GM18511 (cell line): ENCODE data around the gene VGLL2.

Source experiments
- ATAC-seq: cut with Tn5 transposase; IDR thresholded peaks from one replicate; pipeline ENCODE4 v1.9.1; 2021; ENCODE audit warnings: mild to moderate bottlenecking, moderate library complexity; ENCODE audit not compliant: unreplicated experiment

Gene VGLL2

DNA sequence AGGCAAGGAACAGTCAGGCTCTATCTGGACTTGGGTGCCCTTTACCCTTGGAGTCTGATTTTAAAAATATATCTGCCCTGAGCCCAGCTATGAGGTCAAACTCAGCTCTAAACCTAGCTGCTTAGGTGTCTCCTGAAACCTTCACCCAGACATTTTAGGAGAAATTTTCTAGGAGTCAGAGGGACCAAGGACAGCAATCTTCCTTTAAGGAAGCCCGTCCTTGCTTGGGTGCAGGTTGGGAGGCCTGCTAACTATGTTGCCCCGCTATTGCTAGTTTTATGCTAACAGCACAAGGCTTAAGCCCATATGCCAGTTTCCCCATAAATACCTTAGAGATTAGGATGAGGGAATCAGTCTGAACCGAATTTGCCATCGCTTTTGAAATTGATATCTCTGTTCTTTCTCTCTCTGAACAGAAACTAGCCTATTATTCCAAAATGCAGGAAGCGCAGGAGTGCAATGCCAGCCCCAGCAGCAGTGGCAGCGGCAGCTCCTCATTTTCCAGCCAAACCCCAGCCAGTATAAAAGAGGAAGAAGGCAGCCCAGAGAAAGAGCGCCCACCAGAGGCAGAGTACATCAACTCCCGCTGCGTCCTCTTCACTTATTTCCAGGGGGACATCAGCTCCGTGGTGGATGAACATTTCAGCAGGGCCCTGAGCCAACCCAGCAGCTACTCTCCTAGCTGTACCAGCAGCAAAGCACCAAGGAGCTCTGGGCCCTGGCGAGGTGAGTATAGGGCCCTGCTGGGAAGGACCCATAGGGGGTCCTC lies 2.6 kb downstream of the VGLL2 start:
- no peak for ATAC-seq

DNA sequence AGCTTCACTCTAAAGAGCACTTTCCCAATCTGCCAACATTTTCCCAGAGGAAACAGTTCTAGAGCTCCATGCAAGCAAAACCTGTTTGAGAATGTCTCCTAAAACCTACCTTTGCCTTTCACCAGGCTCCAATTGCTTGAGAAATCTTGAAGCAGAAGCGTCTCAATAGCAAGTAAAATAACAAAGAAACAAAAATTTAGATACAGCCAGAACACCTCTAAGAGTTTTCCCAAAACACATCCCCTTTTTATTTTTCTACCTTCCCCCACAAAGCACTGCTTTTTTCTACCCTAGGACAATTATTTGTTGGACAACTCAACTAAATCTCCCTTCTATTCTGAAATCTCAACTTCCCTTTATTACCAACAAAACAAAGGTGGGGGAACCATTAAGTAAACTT lies 3.6 kb downstream of the VGLL2 start:
- ATAC-seq = no peak

DNA sequence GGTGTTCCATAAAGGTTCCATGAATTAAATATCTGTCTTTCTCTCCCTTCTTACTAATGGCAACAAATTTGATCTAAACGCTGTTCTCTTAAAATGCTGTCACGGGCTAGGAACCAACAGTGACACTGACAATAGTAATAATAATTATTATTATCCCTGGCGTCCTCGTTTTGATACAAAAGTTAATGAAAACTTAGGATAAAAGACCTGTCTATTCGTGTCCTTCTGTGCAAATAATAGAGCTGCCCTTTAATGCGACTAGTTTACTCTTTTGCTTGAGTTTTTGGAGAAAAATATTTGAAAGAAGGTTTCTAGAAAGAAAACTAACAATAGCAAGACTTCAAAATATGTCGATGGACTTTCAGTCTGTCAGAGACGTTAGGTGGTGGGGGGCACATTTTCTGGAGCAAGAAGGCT lies 4.3 kb downstream of the VGLL2 start:
- ATAC-seq = no peak

DNA sequence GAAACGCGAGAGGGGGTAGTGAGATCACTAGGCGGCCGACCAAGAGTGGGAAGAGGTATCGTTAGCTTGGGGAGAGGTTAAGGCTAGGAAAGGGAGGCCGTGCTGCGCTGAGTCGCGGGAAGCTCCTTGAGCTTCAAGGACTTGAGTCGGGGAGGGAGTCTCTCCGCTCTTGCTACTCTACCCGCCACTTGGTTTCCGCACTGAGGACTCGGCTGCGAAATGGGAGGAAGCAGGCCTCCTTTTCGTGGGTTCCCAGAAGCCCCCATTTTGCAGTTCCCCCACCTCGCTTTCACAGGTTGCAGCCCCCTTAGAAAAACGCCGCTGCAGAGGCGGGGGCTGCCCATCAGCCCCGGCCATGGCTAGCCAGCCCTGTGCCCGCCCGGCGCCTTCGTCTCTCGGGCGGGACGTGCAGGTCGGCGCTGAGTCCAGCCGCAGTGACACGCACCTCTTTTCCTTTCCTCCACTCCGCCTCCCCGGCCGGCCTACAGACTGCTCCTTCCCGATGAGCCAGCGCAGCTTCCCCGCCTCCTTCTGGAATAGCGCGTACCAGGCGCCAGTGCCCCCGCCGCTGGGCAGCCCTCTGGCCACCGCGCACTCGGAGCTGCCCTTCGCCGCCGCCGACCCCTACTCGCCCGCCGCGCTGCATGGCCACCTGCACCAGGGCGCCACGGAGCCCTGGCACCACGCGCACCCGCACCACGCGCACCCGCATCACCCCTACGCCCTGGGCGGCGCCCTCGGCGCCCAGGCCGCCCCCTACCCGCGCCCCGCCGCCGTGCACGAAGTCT lies 4.9 kb downstream of the VGLL2 start:
- ATAC-seq = no peak

DNA sequence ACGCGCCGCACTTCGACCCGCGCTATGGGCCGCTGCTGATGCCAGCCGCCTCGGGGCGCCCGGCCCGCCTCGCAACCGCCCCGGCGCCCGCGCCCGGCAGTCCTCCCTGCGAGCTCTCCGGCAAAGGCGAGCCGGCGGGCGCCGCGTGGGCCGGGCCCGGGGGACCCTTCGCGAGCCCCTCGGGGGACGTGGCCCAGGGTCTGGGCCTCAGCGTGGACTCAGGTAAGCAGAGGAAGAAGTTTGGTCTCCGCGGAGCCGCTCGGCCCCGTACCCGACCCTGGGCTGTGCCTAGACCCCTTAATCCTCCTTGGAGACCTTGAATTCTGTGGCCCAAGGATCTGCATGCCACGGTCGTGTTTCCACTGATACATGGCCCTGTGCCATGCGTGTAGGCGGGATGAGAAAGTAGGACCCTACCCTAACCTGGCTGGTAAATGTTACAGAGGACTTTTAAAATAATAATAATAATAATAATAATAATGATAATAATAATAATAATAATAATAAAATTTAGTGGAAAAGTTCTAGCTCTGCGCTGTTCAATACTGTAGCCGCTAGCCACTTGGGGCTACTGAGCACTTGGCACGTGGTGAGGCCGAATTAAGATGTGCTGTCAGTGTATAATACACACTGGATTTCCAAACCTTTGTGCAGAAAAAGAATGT lies 5.6 kb downstream of the VGLL2 start:
- ATAC-seq = no peak

DNA sequence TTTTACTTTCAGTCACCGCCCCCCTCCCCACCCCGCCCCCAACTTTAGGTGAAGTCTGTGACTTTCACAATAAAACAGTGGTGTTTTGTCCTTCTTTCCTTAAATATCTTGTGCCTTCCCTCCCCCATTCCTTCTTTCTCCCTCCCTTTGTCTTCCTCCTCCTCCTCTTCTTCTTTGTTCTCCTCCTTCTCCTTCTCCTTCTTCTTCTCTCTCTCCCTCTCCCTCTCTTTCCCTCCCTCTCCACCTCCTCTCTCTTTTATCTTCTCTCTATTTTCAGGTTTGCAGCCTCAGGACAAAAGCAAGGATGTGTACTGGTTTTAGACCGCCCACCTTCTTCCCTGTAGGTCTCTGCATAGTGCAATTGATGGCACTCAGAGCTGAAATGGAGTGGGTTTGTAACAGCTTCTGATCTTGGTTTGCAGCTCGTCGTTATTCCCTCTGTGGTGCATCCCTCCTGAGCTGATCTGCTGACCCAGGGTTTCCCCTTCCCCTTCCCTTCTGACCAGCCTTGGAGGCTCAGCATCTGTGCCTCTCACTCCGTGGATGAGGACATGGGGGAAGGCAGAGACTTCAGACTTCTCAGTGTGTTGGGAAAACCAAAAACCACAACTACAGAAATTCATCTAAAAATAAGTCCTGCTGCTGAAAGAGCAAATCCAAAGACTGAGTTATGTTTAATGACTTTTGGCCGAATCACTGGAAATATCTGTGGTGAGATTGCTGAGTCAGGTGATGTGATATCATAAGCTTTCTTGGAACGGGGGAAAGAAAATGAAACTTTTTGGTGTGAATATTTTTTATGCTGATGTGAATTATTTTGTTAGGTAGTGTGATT lies 6.9 kb downstream of the VGLL2 start:
- no peak for ATAC-seq

DNA sequence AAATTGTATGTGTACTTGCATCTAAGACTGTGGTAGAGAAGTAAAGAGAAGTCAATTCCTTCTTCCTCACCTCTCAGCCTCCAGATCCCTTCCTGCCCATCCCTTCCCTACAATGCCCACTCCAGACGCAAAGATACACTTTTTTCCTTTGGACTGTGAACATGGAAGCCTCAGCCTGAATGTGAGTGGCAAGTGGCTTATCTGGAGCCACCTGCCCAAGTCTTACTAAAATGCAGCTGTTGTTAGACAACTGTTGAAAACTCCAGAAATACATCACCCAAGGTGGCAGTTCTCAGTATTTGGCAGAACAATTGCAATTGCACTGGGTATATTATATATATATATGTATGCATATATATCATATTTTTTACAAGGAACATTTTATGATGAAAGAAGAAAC lies 7.5 kb downstream of the VGLL2 start:
- no peak for ATAC-seq

DNA sequence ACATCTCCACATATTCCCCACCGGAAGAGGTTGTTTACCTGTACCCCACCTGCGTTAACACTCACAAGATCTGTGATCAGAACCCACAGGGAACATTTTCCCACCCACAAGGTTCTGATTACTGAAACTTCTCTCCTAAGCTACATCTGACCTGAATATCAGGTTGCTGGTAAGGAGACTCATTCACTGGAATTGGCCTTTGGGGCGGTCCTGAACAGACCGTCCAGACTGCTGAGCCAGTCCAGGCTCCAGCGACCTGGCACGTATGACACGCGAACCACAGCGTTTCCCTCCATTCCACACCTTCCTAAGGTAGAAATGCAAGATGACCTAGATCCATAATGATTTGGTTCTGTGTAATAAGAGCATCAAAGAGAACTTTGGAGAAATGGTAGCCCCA lies 9.8 kb downstream of the VGLL2 start:
- no peak for ATAC-seq

DNA sequence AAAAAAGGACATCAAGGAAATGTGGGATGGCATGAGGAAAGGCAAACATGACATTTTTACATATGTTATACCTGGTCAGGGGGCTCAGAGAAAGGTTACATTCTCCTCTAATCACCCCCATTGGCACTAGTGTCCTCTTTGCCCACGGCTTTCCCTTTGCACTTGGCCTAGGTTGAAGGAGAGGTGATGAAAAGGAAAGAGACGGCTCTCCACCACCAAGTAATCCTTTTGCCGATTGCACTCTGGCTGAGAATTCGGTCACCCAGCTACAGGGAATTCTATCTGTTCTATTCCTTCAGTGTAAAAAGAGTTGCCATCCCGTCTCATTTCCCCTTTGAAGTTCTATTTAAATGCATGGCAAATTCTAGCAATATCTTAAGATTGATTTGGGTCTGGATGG lies 10.4 kb downstream of the VGLL2 start:
- no peak for ATAC-seq

DNA sequence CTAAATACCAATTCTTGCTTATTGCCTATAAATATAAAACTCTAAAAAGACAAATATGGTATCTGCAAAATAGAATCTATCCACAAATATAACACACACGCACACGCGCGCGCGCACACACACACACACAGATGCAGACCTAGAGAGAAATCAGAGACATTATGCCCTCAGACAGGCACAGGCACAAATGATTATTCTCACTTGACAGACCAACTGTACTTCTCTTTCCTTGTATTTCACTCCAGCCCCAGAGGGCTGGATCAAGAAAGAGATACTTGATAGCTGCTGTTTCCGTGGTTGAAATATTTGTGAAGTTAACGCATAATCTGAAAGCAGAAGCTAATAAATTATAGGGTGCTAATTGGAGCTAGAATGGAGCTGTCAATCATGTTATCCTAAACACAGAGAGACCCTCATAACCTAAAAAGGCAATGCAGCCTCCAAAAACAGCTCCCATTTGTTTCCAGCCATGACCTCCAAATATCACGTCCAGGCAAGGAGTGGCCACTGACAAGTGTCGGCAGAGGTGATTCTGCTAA lies 11.5 kb downstream of the VGLL2 start:
- no peak for ATAC-seq

DNA sequence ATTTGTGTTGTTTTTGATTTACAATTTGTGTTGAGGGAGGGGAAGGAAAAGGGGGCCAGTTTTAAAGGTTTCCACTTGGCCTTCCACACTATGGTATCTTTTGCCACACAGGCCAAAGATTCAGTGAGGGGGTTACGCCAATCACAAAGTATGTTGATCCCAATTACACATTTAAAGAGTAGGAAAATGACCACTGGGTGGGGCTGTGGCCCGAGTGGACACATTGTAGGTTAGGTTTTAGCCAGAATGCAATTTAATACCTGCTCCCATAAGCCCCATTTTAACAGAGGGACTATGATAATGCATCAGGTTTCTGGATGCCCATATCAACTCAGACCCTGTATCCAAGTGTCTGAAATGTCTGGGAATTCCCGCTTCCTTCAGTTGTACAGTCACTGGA lies 15.6 kb downstream of the VGLL2 start:
- no peak for ATAC-seq

DNA sequence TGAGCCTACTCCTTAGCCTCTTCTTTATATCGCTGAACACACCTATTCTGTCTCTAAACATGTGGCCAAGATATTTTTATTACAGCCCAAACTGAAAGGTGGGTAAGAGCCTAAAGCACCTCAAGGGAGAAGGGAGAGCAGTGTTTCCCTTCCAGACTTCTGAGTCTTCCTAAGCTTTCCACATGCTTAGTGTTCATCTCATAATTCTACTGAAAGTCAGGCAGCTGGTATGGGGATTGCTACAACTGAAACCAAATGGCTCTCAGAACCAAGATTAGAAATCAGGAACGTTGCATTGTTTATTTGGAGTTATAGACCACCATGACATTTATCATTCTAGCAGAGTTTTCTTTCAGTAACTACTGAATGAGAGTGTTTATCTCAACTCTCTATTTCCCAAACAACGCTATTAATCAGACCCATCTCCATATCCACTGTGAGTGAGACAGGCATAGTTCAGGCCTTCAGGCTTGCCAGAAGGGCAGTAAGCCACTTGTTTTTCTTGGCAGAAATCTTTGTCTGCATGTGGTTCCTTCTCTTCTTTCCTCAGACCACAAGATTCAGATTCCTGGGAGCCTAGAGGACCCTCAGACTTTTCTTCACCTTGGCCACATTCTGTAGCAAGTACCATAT lies 22.8 kb downstream of the VGLL2 start:
- ATAC-seq = no peak

DNA sequence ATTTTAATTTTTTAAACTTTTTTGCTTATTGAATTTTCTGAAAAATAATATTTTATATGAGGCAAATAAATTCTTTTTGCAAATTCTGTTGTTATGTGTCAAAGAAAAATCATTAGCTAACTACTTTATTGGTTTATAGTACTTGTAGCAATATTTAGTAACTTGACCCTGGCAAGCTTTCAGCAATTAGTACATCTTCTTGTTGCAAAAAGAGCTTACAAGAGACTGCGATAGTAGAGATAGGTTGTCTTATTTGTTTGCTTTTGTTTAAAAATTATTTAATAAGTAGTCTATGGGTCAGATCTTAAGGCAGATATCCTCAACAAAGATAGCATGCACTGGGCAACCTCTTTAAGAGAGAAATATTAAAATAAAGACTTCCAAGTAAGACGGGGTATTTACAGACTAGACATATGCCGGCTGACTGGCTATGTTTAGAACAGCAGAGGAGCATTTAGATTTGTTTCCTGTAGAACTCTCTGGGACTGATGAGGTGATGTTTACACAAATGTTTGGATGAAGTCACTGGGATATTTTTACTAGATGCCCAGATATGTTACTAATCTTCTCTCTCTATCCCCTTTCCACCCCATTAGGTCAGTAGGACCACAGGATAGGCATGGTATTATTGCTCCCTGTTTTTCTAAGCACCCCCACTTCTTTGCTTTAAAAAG lies 25.0 kb downstream of the VGLL2 start:
- ATAC-seq = no peak

DNA sequence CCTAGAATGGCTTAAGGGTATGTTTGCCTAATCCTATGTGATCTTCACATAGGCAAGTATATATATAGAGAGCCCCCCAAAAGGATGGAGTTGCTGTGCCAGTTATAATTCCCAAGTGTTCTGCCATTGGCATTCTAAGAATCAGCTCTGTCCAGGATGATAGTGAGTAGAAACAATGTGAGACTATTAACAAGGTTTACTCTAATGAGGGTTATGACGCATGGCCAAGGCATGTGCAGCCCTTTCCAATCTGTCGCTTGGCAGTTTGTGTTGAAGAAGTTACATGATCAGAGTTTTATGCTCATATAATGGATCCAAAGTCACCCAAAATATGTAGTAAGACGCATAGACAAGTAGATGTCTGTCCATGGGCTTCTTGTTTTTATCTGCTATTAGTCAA lies 33.6 kb downstream of the VGLL2 start:
- no peak for ATAC-seq

DNA sequence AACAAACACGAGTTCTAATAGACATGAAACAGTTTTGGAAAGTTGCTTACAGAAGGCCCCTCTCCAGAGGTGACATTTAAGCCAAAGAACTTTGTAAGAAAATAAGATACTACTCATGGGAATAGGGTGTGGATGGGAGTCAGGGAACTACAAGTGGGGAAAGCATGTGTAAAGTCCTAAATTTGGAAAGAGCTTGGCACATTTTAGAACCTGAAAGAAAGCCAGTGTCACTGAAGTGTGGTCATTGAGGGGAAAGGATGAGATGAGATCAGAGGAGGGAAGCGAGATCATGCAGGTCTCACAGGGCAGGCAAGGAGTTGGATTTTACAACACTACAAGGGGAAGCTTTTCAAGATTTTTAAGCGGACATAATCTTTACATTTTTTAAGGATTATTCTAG lies 38.0 kb downstream of the VGLL2 start:
- no peak for ATAC-seq

DNA sequence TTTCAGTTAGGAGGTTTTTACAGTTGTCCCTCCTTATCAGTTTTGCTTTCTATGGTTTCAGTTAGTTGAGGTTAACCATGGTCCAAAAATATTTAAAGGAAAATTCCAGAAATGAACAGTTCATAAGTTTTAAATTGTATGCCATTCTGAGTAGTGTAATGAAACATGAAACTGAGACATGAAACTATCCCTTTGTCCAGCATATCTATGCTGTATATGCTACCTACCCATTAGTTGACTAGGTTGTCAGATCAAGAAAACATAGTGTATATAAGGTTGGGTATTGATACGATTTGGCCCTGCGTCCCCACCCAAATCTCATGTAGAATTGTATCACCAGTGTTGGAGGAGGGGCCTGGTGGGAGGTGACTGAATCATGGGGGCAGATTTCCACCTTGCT lies 39.1 kb downstream of the VGLL2 start:
- no peak for ATAC-seq

DNA sequence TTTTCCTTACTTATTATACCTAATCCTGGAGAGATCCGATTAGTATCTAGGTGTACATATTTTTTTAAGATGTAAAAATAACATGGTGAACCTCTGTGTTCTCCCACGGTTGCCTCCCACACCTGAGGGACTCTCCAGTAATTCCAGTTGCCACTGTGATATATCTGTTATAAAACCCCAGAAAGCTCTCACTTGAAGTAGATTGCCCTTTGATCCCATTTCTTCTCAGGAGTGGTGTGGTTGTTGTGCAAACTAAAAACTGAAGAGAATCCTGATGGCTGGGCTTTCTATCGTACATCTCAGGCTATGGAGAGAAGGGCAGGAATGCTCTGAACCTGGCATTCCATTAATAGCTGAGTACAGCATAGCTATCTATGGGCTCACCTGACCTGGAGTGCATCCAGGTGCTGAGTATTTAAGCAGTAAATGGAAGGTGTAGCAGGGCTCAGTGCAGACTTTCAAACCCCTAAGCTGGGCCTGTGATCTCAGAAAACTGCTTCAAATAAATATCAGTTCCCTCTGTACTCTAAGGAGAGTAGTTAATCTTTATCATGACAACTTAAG lies 41.0 kb downstream of the VGLL2 start:
- no peak for ATAC-seq

DNA sequence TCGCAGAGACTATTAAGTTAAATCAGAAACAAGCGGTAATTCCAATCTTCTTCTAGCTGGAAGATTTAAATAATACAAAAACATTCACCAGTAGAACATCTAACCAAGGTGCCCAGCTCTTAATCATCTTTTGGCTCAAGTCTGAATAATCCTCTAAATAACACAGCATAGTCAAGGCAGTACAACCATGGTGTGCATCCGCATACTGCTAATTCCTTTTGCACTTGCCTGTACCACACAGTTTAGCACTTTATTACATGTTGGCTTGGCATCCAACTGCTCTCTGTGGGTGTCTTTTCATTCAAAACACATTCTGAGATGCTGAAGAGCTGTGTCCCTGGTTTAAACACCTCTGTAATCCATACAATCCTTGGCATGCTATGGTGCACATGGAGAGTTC lies 42.3 kb downstream of the VGLL2 start:
- no peak for ATAC-seq

DNA sequence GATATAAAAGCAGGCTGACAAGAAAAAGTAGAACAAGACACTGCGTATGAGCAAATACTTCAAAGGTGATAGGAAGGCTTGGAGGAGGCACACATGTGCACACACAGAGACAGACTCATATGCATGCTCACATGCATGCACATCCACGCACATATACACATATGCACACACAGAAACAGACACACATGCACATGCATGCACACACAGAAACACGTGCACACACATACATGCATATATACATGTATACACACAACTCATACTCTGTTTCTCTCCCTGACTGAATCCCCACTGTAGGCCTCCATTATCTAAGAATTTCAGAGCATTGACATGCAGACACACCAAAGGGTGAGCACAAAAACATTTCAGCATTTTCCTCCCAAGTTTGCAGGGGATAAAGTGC lies 43.7 kb downstream of the VGLL2 start:
- no peak for ATAC-seq
